ENCODE data around the gene KIF4A.

GRCh38 chrX:70468709-70469108 lies 178.8 kb downstream of the KIF4A start:
- no peak for TF ChIP-seq CTCF (conservative IDR thresholded peaks at IDR 0.05 in 1 of 2, IDR thresholded peaks at IDR 0.05 in 1 of 2; ENCODE audit: extremely low read depth in 1 of 2, insufficient read depth in 1 of 2, low read depth in 1 of 2, low read length in 2 of 2)
- TF ChIP-seq EZH2 (IDR thresholded peaks at IDR 0.05; ENCODE audit: borderline replicate concordance, low read length) = no peak

All from mammary epithelial cell (primary cell).